Ishikawa (cell line): ENCODE data around the gene NOL4L.

Experiments used
- CEBPB ChIP-seq: IDR thresholded peaks from 2 replicates; pipeline ENCODE4 v1.6.1; 2012
- CREB1 ChIP-seq: IDR thresholded peaks from 2 replicates; pipeline ENCODE4 v1.6.1; 2012; ENCODE audit warnings: low read depth
- EGR1 ChIP-seq: IDR thresholded peaks from 2 replicates; pipeline ENCODE4 v1.6.1; 2012
- EP300 ChIP-seq: IDR thresholded peaks from 2 replicates; pipeline ENCODE4 v1.6.1; 2012; ENCODE audit warnings: borderline replicate concordance
- FOXM1 ChIP-seq: IDR thresholded peaks from 2 replicates; pipeline ENCODE4 v1.6.1; 2012; ENCODE audit warnings: low read depth, borderline replicate concordance
- MAX ChIP-seq: IDR thresholded peaks from 2 replicates; pipeline ENCODE4 v1.6.1; 2012
- NFIC ChIP-seq: IDR thresholded peaks from 2 replicates; pipeline ENCODE4 v1.6.1; 2012
- RAD21 ChIP-seq: IDR thresholded peaks from 2 replicates; pipeline ENCODE4 v1.6.1; 2012; ENCODE audit warnings: low read depth
- TAF1 ChIP-seq: IDR thresholded peaks from 2 replicates; pipeline ENCODE4 v1.6.1; 2012; ENCODE audit warnings: low read depth, mild to moderate bottlenecking
- TCF12 ChIP-seq: IDR thresholded peaks from 2 replicates; pipeline ENCODE4 v1.6.1; 2012; ENCODE audit warnings: low read depth
- TEAD4 ChIP-seq: IDR thresholded peaks from 2 replicates; pipeline ENCODE4 v1.6.1; 2012
- USF1 ChIP-seq: IDR thresholded peaks from 2 replicates; pipeline ENCODE4 v1.6.1; 2012
- YY1 ChIP-seq: IDR thresholded peaks from 2 replicates; pipeline ENCODE4 v1.6.1; 2012; ENCODE audit warnings: low read depth
- TF ChIP-seq, protein P1 (sequence below): IDR thresholded peaks from 2 replicates; pipeline ENCODE4 v1.6.1; 2012; ENCODE audit warnings: low read depth, mild to moderate bottlenecking

GRCh38 chr20:32411955-32412706 is 173.0 kb downstream of the NOL4L start:
- TF ChIP-seq, protein P1, sequence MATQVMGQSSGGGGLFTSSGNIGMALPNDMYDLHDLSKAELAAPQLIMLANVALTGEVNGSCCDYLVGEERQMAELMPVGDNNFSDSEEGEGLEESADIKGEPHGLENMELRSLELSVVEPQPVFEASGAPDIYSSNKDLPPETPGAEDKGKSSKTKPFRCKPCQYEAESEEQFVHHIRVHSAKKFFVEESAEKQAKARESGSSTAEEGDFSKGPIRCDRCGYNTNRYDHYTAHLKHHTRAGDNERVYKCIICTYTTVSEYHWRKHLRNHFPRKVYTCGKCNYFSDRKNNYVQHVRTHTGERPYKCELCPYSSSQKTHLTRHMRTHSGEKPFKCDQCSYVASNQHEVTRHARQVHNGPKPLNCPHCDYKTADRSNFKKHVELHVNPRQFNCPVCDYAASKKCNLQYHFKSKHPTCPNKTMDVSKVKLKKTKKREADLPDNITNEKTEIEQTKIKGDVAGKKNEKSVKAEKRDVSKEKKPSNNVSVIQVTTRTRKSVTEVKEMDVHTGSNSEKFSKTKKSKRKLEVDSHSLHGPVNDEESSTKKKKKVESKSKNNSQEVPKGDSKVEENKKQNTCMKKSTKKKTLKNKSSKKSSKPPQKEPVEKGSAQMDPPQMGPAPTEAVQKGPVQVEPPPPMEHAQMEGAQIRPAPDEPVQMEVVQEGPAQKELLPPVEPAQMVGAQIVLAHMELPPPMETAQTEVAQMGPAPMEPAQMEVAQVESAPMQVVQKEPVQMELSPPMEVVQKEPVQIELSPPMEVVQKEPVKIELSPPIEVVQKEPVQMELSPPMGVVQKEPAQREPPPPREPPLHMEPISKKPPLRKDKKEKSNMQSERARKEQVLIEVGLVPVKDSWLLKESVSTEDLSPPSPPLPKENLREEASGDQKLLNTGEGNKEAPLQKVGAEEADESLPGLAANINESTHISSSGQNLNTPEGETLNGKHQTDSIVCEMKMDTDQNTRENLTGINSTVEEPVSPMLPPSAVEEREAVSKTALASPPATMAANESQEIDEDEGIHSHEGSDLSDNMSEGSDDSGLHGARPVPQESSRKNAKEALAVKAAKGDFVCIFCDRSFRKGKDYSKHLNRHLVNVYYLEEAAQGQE: no peak
- TF ChIP-seq USF1 (no peak), MAX (no peak), YY1 (no peak), NFIC (no peak), TAF1 (no peak), EP300 (no peak), CREB1 (no peak), TCF12 (no peak), RAD21 (no peak), CEBPB (no peak), EGR1 (no peak), FOXM1 (no peak), TEAD4 (no peak)
